Gastrocnemius medialis (tissue), 4 donors: ENCODE data around the gene IL1A.

ENCODE experiments used
- CTCF ChIP-seq, 5 experiments: fragments of 450-650 bp in 3 of 5; fragments of 200-600 bp in 2 of 5; sonication (generic) in 2 of 5; IDR thresholded peaks in 4 of 5; conservative IDR thresholded peaks in 1 of 5; 1 replicate in 4 of 5; 2 replicates in 1 of 5; pipeline ENCODE4 v1.5.1; 2016 to 2019; ENCODE audit warnings: antibody characterized with exemption in 5 of 5, mild to moderate bottlenecking in 3 of 5, moderate library complexity in 3 of 5
- POLR2A ChIP-seq, 2 donors: fragments of 450-650 bp; IDR thresholded peaks; one replicate each; pipeline ENCODE4 v1.6.1; 2017; ENCODE audit warnings: antibody characterized with exemption in 2 of 2, mild to moderate bottlenecking in 2 of 2, moderate library complexity in 2 of 2

- TF ChIP-seq CTCF (IDR thresholded peaks at IDR 0.05 in 4 of 5, conservative IDR thresholded peaks at IDR 0.05 in 1 of 5) (no peak), POLR2A (IDR thresholded peaks at IDR 0.05) (no peak)
Observed at GRCh38 chr2:112724591-112725525, 59.4 kb downstream of the IL1A start.
